ENCODE data around the gene TMEM202.
"Not testable (repeated sequence)": the region's sequence is repeated elsewhere in the genome, so short reads cannot be mapped to it uniquely, and the experiment has no call there.

Gene TMEM202

DNA sequence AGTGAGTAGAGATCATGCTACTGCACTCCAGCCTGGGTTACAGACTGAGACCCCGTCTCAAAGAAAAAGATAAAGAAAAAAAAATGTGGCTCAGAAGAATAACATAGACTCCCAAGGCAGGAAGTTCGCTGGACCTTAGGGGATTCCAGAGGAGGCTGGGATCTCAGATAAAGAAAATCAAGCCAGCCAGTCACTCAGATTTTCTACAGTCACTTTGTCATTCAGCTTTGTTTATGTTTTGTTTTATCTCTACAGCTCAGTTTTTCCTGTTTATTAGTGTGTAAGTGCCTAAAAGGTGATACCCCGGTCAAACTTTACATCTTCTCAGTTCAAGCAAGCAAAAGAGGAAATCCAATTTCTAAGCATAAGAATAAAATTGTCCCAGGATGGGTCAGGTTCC lies 6.3 kb downstream of the TMEM202 start:
- DNase-seq: no peak

DNA sequence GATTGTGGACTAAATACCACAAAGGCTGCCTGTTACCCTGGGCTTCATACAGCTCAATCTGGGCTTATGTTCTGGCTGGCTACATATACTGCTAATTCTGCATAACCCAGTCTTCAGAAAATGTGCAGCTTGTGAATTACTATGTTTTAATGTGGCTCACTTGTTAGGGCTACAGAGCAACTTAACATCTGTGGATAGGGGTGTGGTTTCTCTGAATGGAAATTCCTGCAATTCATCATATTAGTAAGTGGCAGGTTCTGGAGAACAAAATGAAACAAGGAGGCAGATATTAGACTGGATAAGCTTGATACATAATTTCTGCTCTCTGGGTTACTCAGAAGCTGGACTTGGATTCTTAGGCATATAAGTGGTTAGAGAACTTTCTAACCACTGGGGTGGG lies 6.7 kb downstream of the TMEM202 start:
- DNase-seq: no peak

DNA sequence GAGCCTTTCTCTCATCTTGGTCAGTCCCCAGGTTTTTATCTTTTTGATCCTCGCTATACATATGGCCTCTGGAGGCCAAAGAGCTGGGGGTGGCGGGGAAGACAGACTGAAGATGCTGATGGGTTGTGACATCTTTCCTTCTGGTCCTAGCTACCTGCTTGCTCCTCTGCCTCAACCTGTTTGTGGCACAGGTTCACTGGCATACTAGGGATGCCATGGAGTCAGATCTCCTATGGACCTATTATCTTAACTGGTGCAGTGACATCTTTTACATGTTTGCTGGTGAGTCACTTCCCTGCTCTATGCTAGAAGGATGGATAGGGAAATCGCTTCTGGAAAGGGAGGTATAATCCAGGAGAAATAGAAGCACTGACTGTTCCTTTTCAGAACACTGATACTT lies 8.8 kb downstream of the TMEM202 start:
- no peak for DNase-seq

DNA sequence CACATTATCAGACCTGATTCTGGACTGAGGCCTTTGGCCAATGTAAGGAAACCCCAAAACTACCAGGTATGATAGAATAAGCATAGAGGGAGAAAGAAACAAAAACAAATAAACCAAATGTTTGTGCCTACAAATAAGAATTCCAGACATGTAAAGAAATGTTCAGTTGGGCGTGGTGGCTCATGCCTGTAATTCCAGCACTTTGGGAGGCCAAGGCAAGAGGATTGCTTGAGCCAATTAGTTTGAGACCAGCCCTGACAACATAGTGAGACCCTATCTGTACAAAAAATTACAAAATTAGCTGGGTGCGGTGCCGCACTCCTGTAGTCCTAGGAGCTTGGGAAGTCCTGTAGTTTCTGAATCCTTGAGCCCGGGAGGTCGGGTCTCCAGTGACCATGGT lies 13.0 kb downstream of the TMEM202 start:
- DNase-seq: no peak

DNA sequence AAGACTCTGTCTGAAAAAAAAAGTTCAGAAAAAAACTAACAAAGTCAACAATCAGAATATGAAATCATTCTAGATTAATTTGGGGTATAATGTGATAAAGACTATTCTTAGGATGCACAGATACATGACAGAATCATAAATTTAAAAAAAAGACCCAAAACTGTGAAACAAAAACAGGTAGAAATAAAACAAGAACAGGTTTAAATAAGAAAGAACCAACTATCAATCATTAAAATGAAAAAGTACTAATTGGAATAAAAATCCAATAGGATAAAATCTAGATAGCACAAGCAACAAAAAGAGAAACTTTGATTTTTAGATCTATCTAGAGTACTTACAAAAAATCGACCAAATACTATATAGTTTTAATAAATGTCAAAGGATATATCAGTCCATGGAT lies 13.4 kb downstream of the TMEM202 start:
- no peak for DNase-seq

DNA sequence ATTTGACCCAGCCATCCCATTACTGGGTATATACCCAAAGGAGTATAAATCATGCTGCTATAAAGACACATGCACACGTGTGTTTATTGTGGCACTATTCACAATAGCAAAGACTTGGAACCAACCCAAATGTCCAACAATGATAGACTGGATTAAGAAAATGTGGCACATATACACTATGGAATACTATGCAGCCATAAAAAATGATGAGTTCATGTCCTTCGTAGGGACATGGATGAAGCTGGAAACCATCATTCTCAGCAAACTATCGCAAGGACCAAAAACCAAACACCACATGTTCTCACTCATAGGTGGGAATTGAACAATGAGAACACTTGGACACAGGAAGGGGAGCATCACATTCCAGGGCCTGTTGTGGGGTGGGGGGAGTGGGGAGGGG lies 15.2 kb downstream of the TMEM202 start:
- not testable (repeated sequence) for DNase-seq

DNA sequence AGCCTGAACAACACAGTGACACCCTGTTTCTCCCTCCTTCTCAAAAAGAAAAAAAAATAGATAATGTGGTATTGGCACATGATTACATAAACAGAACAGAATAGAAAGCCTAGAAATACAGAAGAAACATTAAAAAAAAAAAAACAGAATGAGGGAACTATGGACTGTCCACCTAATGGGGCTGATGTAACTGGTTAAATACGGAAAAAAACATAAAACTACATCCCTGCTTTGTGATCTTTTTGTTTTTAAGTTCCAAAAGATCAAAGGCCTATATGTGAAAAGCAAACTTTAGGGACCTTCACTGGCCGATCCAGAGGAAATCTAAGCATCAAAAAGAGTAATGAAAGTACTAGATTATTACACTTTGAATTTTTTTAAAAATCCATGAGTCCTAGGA lies 17.2 kb downstream of the TMEM202 start:
- no peak for DNase-seq

DNA sequence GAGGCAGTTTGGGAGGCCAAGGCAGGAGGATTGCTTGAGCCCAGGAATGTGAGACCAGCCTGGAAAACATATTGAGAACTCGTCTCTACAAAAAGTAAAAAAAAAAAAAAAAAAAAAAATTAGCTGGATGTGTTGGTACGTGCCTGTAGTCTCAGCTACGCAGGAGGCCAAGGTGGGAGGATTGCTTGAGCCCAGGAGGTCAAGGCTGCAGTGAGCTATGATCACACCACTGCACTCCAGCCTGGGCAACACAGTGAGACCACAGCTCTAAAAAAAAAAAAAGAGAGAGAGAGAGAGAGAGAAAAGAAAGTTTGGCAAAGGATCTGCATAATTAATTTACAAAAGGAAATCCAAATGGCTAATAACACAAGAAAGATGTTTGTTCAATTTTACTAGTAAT lies 21.7 kb downstream of the TMEM202 start:
- not testable (repeated sequence) for DNase-seq

DNA sequence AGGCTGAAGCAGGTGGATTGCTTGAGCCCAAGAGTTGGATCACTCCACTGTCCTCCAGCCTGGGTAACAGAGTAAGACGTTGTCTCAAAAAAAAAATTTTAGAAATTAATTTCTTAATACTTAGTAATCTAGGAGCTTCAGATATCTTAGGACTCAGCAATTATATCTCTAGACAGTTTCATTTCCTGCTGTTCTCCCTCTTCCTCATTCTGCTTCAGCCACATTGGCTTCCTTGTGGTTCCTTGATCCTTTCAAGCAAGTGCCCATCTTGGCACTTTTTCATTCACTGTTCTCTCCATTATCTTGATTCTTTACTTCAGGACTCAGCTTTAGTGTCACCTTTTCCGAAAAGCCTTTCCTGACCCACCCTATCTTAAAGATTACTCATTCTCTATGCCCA lies 22.5 kb downstream of the TMEM202 start:
- DNase-seq: no peak

DNA sequence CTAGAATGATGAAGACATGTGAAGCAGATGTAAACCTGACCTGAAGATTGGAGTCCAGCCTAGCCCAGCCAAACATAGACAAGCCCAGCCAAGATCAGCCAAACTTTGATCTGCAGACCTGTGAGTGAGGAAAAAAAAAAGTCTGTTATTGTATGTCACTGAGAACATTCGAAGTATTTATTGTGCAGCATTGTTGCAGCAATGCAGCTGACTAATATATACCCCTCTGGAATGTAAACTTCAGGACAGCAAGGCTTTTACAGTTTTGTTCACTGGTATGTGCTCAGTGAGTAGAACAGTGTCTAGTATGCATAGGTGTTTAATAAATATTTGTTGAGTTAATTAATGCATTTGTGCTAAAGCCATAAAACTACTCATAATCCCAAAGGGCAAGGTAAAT lies 23.4 kb downstream of the TMEM202 start:
- DNase-seq: no peak

DNA sequence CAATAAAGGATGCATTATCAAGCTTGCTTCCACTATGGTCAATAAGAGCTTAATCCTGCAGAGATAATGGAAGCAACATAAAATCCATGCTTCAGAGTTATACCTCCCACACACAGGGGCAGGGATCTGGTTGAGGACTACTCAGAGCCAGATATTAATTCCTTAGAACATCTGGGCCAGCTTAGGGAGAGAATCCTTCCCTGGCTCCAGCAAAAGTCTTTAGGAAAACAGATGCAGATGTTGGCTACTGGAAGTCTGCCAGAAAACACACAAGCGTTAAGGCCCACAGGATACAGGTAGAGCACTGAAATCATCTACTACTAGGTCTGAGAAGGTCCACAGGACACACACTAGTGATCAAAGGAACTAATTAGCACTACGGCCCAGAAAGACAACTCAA lies 25.2 kb downstream of the TMEM202 start:
- DNase-seq: no peak

DNA sequence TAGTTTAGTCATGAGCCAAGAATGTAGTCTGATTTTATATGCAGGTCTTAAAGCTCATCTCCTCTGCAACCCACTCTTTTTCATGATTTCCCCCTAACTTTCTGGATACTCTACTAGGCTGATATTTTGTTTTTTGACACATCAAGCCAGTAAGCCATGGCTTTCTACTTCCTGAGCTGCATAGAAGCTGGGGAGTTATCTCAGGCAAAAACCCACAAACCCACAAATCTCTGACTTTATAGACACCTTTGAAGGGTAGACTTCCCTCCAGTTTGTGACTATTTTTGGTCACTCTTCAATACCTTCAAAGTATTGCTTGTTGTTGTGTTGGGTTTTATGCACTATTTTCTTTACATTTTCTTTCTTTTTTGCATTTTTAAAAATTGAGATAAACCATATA lies 28.6 kb downstream of the TMEM202 start:
- DNase-seq: no peak

DNA sequence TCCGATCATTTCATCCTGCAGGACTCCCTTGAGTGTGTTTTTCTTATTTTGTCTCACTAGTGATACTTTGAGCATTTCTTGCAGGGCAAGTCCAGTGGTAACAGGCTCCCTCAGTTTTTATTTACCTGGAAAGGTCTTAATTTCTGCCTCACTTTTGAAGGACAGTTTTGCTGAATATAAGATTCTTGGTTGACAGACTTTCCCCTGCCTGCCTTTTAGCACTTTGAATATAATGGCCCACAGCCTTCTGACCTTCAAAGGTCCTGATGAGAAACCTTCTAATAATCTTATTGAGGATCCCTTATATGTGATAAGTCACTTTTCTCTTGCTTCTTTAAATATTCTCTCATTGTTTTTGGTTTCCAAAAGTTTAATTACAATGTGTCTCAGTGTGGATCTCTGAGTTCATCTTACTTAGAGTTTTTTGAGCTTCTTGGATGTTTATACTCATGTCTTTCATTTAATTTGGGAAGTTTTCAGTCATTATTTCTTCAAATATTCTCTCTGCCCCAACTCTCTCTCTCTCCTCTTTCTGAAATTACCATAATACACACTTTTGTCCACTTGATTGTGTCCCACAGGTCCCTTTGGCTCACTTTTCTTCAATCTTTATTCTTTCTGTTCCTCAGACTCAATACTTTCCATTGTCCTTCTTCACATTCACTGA lies 39.7 kb downstream of the TMEM202 start:
- no peak for DNase-seq

DNA sequence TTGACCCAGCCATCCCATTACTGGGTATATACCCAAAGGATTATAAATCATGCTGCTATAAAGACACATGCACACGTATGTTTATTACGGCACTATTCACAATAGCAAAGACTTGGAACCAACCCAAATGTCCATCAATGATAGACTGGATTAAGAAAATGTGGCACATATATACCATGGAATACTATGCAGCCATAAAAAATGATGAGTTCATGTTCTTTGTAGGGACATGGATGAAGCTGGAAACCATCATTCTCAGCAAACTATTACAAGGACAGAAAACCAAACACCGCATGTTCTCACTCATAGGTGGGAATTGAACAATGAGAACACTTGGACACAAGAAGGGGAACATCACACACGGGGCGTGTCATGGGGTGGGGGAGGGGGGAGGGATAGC lies 44.7 kb downstream of the TMEM202 start:
- DNase-seq: not testable (repeated sequence)

DNA sequence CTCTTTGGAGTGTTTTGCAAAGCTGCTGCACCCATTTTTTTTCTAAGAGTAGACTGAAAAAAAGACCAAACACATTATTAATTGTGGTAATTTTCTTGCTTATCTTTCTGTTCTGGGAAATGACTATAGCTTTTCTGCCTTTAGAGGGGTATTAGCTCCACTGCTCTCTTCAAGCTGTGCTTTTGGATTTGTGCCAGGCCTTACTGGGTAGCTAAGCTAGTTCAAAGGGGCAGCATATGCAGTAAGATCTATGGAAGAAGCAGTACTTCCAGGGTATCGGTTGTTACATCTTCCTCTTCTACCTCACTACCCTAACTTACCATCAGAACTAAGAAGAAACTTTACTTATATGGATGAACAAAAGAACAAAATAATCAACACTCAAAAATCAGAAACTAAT lies 47.3 kb downstream of the TMEM202 start:
- no peak for DNase-seq

DNA sequence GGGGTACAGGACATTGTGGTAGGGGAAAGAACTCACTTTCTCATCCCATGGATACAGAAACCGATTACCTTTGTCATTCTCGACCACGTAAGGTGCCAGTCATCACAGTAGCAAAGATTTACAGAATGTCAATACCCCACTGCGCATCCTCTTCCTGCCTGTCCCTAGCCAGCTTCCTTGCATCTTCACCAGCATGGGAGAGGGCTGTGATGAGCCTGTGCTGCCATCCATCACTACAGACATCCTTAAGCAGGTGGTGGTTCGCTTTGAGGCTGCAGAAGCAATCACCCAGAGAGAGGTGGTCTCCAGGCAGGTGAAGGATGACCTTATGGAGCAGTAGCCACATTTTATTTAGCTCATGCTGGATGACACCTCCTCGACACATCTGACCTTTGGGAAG lies 52.7 kb downstream of the TMEM202 start:
- DNase-seq: no peak

DNA sequence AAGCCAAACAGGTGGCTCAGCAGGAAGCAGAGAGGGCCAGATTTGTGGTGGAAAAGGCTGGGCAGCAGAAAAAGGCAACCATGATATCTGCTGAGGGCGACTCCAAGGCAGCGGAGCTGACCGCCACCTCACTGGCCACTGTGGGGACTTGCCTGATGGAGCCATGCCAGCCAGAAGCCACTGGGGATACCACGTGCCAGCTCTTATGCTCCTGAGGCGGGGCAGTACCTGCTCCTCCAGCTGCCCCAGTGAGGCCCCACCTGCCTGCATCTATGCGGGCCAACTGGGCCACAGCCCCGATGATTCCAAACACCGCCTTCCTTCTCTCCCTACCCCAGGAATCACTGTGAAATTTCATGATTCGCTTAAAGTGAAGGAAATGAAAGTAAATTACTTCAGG lies 53.1 kb downstream of the TMEM202 start:
- no peak for DNase-seq

DNA sequence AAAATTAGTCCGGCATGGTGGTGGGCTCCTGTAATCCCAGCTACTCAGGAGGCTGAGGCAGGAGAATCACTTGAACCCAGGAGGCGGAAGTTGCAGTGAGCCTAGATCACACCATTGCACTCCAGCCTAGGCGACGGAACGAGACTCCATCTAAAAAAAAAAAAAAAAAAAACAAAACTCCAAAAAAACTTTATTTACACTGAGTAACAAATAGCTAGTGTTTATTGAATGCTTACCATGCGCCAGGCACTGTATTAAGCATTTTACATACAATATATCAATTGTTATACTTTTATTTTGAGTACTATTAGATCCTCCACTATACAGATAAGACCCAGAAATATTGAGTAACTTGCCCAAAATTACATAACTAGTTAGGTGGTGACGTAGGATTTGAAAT lies 58.6 kb downstream of the TMEM202 start:
- no peak for DNase-seq

Data from stimulated activated naive CD4-positive, alpha-beta T cell (primary cell).